NCI-H774 (cell line): ENCODE results near the gene KATNIP.

Experiments
- DNase-seq: peaks from one replicate; lab custom pipeline; 2025; lab: John Stamatoyannopoulos, UW

KATNIP gene

DNA sequence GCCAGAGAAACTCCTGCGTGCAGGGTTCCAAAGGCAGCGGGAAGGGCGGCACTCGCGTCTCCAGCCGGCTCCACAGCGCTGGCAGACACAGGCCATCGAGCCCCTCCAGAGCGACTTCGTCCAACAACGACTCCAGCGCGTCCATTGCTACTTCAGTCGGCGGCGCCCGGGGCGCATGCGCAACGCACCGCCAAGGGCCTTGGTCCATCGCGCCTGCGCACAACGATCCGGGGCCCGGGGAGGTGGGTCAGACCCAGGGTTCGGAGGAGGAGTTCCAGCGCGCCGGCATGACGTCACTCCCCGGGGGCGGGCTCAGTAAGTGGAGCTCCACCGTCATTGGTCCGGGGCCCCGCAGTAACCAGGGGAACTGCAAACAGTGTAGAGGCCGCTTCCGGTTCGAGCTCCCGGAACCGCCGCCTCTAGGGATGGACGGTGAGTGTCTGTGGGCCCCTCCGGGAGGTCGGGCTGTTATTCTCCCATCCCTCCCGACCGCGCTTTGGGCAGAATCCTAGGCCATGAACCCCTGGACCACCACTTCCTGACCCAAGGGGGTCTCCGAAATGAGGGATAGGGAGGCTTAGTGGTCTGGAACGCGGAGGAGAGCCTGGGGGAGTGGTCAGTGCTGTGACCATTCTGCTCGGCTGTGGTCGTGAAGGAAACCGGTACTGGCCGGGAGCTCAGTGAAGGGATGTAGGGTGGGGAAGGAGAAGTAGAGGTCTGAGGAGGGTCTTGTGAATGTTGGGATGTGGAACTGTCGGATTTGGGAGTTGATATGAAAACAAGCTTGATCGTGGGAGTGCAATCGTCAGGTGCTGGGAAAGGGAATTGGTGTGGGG is at the start of gene KATNIP, which contains the start of gene GTF3C1:
KATNIP (plus strand) TSS at position 399 of the 836 bp plus-strand sequence; CDS start at position 426, 27 bp downstream.
GTF3C1 (minus strand) TSS at position 168 of the 836 bp plus-strand sequence; CDS start at position 145, 23 bp downstream.
- DNase-seq, result peak; percentile 97

DNA sequence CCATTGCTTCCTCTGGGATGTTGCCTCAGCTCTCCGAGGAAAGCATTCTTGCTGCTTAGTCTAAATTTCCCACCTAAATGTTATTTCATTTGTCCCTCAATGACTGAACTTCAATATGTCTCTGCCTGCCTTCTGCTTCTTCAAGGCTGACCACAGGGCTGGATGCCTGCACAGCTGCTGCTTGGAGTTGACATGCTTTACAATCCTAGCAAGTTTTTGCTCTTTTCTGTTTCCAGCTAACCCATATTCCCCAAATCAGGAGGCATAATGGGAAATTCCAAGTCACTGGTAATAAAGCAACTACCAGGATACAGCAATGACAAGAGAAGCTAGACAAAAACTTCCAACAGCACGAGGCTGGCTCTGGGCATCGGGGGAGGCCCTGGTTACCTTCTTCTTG is 49.1 kb upstream of the KATNIP start:
- no peak for DNase-seq

DNA sequence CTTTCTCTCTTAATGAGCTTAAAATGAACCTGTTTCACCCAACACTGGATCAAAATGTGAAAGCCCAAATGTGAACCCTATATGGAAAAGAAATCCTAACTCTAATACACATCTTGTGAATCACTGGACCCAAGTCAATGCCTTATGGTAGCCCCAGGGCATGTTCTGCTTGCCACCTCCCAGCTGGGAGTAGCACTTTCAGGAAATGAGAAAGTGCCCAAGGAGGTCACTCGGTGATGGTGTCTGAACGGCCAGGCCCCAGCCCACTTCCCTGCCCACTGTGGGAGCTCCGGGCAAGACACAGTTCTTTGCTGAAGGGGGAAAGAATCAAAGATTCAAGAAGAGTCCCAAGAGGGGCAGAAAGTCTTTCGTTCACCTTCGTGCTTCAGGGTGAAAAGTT is 46.3 kb upstream of the KATNIP start:
- DNase-seq, result no peak

DNA sequence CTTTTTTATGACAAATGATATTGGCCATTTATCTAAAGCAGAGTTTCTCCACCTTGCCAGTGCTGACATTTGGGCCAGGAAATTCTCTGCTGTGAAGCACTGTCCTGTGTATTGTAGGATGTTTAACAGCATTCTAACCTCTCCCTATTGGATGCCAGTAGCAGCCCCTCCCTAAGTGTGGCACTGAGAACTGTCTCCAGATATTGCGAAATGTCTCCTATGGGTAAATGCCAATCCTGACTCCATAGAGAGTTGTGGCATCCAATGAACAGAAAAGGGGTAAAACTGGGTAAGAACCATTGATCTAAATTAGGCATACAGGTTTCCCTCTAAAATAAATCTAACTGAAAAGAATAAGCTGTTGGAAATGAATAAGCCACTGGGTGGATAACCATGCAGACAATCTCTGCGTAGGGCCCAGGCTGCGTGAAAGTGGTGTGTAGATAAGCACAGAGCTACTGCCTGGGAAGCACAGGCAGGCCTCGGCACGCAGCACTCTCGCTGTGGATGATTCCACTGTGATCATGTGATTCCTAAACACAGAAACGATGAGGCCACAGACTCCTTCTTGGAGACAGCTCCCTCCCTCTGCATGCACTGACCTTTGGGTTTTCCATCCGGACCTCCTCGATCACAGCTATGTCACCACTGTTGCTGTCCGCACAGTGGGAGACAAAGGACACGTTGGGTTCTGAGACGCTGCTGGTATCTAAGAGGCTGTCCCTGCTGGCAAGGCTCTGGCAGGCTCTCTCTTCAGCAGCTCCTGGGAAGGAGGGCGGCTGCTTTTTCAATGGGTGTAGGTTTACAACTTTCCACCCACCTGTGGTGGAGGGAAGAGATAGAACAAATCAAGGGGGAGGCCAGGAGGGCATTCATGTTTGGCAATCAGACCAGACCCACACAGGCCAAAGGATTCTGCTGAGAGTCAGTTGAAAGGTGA is 44.4 kb upstream of the KATNIP start:
- no peak for DNase-seq

DNA sequence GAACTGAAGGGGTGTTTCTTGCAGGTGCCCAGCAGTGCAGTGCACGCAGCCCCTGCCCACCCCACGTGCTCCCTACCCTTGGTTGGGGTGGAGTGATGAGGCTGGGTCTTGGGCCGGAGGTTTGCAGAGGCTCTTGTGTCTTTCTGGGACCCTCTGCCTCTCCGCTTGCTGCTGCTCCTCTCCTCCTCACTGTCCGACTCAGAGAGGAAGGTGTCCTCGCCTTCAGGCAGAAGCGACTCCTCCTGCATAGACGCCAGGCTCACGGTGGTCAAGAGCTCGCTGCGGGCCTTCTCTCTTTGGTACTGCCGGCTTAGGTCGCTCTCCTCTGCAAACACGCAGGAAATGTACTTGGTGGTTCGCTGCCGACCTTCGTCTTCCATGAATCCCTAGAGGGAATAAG is 43.2 kb upstream of the KATNIP start:
- DNase-seq, result no peak

DNA sequence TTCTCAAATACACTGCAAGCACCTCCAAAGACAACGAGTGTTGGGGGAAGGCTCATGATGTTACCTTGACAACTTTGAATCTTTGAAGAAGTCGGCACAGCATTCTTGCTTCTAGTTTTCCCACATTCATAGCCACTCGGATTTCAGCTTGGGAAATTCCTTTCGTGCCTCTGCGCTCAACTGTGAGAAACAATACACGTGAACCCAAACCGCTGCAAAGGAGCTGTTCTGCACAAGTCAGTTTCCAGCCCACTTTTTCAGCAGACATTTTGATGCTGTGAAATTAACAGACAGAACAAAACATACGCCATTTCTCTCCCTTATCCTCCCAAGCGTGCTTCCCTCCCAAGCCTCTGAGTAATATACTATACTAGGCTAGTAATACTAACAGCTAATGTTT is 41.5 kb upstream of the KATNIP start:
- no peak for DNase-seq

DNA sequence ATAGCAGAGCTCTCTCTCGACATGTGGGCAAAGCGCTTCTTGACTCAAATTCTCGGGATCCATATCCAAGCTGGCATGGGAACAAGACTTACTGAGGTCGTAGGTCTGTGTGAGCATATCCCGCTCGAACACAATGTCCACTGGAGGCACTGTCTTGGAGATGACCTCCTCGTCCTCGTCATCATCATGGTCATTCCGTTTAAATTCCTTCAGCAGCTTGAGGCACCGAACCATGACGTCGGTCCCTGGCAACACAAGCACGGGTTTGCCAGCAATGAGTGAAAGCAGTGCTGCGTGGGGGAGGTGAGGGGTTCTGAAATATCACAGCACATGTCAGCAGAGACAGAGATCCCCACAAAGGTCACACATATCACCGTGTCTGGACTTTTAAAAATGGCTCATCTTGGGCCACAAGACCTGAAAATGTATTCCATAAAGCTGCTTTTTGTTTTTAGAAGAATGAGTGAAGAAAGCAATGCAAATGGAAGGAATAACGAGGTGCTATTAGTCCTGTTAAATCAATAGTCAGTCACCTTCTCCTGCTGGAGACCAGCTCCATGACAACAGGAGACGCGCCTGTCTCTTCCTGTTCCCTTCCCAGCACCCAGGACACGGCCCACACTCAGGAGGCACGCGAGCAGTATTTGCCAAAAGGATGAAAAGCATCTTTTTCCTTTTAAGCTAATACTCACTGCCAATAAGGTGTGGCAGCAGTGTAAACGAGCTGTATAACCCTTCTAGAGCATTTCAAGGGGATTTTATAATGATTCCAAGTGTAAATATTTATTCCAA is 38.1 kb upstream of the KATNIP start:
- DNase-seq, result no peak

DNA sequence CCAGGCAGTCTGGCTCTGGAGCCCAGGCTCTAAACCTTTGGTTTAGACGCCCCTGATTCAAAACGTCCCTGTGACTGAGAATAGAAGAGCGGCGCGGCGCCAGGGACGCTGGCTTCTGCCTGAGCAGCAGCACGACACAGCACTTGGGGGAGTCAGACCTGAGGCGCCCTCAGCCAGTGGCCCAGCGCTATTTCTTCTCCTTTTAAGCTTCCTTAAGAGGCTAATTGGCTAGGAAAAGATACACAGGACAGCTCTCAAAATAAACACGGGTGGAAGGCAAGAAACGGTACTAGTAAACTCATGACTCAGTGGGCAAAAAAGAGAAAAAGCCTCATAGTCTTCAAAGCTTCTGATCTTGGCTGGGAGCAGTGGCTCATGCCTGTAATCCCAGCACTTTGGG is 35.1 kb upstream of the KATNIP start:
- no peak for DNase-seq

DNA sequence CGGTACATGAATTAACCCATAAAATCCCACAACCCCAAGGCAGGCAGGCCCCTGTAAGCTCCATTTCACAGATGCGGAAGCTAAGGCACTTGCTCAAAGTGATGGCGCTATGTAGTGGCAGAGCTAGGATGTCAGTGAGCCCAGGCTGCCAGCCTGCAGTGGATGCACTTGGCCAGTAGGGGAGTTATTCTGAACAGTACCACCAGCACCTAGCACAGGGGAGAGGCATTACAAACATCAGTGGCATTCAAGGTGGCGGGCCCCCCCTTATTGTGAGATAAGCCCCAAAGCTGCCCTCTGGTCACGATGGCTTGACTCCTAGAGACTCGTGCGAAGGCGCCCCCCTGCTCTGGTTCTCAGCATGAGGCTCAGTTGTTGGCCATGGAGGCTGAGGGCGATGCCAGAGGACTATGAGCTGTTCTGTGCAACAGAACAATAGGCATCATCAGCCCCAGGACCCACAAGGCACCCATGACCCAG is 34.0 kb upstream of the KATNIP start:
- no peak for DNase-seq

DNA sequence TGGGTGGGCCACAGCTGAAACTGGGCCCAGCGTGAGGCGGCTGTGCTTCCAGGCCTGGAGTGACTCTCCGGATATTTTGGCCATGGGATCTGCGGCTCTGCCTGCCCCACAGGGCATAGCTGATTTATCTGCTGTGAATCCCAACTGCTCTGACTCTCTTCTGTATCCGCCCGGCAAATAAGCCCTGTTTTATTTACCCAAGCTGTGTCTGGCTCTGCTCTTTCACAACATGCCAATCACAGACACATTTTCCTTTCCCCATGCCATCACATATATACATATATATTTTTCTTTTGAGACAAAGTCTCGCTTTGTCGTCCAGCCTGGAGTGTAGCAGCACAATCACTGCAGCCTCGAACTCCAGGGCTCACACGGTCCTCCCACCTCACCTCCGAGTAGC is 33.6 kb upstream of the KATNIP start:
- DNase-seq, result no peak

DNA sequence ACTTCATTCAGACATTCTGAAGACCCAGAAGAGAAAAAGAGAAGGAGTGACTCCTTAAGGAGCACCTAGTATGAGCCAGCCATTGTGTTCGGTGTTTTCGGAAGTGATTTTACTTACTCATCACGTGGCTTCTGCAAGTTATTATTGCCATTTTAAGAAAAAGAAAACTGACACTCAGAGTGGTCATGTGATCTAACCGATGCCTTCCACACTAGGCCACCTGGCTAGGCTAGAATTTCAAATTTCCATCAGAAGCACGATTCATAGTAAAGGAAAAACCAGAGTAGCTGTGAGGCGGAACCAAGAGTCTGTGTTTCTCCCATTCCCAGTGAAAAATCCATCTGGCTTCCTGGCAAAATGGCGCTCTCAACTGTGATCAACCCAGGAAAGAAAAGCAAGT is 32.3 kb upstream of the KATNIP start:
- DNase-seq, result no peak

DNA sequence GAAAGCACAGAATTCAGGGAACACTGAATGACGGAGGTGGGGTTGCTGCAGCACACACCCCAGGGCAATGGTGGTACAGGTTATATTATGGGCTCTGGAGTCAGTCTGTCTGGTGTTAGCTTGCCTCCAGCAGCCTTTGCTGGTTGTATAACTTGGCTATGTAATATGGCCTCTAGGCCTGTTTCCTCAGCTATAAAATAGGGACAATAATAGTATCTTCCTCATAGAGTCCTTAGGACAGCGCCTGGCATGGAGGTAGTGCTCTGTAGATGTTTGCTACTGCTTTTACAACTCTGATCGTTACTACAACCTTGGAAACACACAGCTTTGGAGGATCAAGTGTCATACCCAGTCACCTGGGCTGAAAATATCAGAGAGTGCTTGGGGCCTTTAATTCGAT is 31.7 kb upstream of the KATNIP start:
- no peak for DNase-seq

DNA sequence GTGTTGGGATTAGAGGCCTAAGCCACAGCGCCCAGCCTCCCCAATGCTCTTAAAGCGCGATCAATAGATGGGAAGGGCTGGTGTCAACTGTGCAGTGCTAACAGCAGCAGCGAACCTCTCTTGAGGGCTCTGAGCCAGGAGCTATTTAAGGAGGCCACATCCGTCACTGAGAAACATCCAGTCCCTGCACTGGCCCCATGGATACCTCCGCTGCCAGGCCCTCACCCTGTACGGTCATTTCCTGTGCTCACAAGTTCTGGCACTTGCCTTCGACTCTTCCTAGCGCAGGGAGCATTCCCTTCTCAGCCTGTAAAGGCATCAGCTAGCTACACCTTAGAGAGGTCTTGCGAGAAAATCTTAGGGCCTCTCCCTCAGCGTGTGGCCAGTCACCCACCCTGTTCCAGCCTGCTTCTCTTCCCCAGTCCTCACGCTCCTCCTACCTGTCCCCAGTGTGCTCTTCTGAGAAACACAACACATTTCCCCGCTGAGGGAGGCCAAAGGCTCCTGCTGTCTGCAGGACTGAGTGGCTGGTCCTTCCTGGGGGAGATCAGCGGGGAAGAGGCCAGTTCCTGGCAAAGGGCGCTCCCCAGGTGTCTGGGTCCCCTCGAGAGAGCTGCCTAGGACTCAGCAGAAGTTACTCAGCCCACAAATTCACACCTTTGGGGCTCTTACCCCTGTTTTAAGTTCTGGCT is 28.8 kb upstream of the KATNIP start:
- no peak for DNase-seq

DNA sequence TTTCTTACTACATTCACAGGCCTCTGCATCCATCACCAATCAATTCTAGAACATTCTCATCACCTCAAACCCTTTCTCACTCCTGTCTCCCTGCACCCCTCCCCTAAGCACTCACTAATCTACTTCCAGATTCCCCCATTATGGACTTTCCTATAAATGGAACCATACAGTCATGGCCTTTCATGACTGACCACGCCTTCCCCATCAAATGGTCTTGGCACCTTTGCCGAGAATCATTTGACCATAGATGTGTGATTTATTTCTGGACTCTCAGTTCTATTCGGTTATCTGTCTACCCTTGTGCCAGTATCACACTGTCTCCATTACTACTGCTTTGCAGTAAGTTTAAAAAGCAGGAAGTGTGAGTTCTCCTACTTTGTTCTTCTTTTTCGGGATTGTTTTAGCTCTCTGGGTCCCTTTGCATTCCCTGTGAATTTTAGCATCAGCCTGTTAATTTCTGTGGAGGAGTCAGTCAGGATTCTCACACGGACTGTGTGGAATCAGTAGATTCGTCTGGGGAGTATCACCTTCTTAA is 27.7 kb upstream of the KATNIP start:
- no peak for DNase-seq

DNA sequence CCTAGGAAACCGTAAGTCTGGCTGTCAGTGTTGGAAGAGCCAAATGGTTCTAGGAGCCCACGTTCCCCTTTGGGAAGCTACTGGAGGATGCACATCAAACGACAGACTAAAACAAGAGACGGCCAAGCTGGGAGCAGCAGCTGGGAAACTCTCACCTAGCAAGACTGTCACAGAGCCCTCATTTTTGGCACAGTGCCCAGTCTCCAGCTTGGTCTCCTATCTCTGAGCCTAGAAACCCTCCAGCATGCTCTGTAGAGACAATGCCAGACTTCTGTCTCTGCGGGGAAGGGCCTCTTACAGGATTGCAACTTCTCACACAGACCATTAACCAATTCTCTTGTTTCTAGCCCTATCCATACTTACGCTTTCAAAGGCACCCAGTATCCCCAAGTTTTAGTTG is 23.8 kb upstream of the KATNIP start:
- no peak for DNase-seq

DNA sequence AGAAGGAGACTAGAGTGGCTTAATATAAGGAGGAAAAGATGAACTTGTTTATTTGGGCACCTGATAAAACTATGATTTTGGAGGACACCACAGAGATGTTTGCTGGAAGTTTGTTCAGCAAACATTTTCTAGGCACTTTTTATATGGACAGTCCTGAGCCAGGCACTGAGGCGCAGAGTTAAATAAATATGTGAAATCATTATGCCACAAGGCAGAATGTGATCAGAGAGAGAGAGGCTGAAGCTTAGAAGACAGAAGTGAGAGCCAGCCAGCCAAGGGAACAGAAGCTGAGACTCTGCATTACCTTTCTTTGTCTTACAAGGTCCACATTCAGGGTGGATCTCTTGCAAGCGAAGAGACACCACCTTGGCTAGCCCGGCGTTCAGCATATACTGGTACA is 21.6 kb upstream of the KATNIP start:
- DNase-seq, result no peak

DNA sequence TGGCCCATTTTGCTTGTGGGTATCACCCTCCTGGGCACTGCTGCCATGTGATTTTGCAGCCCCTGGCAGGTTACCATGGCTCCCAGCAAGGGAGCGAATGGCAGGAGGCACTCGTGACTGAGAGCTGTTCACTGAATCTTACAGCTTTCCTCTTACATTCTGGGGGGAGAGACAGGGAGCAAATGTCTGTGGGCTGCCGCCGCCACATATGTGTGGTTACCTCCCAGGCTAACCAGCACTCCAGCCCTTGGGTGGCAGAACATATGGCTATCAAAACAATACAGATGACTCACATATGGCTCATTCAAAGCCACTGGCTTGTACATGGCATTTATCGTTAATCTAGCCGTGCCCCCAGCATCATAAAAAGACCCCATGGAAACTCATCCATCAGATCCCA is 20.0 kb upstream of the KATNIP start:
- DNase-seq, result no peak

DNA sequence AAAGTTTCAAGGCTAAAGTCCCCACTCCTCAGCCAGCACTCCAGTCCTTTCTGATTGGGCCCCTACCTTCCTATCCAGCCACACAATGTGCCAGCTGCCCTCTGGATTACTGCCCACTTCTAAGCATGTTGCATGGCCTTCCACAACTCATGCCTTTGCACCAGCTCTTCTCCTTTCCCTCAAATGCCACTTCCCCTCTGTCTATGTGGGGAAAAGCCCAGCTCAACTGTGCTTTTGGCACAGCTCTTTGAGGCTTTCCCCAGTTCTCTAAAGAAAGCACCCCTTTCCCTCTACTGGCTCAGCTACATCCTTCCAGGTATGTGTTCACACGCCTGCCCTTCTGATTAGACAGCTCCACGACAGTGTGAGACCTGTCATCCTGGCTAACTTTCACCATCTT is 18.8 kb upstream of the KATNIP start:
- no peak for DNase-seq

DNA sequence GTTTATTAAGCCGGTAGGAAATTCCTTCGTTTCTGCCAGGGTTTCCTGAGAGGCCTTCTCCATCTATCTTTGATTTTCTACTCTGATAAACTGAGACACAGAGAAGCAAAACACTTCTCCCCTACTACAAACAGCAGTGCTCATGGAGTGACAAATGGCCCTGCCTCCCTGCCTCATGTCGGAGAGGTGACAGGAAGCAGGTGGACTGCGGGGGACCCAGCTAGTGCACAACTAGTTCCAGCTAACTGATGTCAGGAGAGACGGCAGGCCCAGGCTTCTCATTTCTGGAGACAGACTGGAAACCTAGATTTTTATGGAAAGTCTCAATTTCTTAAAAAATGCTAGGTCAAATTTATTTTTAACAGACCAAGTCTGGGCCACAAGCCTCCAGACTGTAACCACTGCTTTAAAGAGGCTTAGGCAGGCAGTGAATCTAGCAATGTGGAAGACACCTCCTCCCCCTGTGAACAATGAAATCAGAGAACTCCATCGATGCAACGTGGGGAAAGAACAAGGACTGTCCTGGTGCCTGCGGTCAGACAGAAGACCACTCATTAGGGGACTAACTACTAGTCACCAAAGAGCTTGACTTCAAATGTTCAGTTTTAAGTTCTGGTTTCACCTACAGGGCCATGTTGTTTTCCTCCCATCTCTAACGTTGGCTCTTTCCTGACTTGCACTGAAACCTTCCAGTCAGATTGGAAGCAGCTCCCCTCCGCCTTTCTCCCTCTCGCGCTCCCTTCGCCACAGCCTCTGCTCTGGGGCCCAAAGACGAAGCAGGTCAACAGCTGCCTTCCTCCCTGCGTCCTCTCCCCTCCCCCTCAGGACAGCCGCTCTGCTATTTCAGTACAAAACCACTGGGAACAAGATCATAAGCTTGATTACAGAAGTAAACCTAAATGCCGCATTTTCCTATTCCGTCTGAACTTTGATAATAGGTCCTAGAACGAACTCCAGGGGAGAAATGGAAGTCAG is 17.8 kb upstream of the KATNIP start:
- DNase-seq, result no peak

DNA sequence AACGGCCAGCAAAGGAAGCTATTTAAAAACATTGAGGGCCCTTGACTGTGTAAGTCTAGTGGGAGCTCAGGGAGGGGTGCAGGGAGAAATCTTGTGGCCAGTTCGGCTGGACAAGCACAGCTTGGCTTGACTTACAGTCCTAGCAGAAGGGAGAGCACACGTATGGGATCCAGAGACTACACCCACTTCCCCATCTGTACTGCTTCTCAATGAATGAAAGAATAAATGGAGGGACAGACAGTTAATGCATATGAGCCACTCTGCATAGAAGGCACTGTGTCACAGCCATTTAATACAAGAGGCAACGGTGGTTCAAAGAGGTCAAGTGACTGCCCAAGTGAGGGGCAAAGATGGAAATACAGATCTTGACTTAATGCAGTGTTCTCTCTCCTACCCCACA is 15.7 kb upstream of the KATNIP start:
- no peak for DNase-seq
